CD4-positive, alpha-beta T cell treated with Interleukin-10 for 1 hour (primary cell): ENCODE measurements around the gene FXYD6.
"Not testable (repeated sequence)": the region's sequence is repeated elsewhere in the genome, so short reads cannot be mapped to it uniquely, and the experiment has no call there.

ENCODE experiments used
- DNase-seq: peaks from one replicate; pipeline ENCODE4 v3.0.0-alpha.2; 2020

FXYD6 gene, protein sequence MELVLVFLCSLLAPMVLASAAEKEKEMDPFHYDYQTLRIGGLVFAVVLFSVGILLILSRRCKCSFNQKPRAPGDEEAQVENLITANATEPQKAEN

GRCh38 chr11:117876341-117877119, at the start of gene FXYD6:
TSS of gene FXYD6 (minus strand) at chr11:117876658. CDS start at chr11:117842776, 33,882 bp downstream.
- no peak for DNase-seq

- not testable (repeated sequence) for DNase-seq
Measured at GRCh38 chr11:117926166-117926565, 49.7 kb upstream of the FXYD6 start.

DNA sequence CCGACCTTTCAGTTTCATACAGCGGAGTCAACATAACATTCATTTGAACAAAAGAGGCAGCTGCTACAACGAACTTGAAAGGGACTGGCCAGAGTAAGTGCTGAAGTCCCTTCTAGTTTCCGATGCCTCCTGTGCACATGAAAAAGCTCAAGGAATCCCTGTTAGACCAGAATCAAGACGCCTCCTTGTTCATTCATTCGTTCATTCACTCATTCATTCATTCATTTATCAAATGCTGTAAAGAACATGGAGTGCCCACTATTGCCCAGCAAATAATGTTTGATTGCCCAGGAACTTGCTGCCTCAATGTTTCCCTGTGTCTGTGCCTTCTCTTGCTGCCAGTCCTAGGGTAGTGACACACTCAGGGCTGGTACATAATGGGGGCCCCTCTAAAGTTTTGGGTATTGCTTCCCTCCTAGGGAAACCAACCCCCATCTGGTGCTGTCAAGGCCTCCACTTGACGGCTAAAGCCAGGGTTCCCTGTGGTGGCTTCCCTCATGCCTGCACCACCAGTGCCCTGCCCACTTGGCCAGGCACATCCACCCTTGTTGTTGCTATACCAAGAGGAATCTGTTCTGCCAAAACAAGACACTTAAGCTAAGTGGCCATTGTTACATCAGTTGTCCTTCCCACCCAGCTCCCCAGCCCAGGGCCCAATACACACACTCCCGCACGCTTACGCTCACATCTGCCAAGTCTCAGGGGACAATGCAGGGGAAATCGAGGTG, 48.9 kb upstream of the FXYD6 start:
- no peak for DNase-seq

DNA sequence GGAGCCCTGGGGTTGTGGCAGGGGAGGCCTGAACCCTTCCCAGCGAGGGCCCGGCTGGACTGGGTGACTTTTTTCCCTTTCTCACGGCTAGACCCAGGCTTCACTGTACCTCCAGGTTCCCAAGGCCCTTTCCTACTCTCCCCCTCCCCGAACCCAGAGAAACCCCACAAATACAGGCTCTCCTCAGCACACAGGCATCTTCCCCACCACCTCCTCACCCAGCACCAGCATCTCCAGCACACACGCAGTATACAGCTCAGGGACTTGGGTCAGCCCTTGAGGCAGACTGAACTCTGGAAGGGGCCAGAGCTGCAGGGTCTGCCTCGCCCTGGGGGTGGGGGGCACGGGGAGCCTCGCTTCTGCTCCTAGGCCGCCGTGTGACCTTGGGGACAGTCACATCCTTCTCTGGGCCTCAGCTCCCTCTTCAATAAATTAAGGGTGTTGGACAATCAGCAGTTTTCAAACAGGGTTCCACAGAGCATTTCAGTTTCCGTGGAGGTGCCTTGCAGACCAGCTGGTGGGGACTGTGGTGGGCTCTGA, 48.2 kb upstream of the FXYD6 start:
- no peak for DNase-seq

DNA sequence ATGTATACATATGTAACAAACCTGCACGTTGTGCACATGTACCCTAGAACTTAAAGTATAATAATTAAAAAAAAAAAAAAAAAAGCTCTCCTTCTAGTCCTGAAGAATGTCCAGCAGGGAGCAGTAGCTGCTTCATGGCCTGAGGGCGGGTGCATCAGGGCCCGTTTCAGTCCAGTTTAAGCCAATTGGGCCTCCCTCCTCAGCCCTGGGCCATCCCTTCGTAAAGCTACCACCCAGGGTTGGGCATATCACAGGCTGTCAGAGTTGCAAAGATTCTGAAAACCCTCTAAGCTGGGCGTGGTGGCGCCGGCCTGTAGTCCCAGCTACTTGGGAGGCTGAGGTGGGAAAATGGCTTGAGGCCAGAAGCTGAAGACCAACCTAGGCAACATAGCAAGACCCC, 47.3 kb upstream of the FXYD6 start:
- no peak for DNase-seq

- no peak for DNase-seq
Measured at GRCh38 chr11:117923275-117923674, 46.8 kb upstream of the FXYD6 start.

DNA sequence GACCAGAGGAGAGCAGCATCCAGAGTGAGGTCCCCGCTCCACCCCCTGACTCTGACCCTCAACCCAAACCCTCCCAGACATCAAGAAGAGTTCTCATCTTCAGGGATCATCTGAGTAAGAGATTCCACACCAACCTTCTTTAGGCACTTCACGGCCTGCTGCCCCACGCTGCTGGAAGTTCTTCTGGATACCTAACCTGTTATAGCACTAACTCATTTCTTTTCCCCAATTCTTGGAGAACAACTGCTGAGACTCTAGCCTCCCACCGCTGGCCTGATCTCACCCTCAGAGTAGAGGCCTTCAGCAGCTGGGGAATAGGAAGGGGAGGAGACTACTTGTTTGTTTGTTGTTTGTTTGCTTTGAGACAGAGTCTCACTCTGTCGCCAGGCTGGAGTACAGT, 45.4 kb upstream of the FXYD6 start:
- no peak for DNase-seq

DNA sequence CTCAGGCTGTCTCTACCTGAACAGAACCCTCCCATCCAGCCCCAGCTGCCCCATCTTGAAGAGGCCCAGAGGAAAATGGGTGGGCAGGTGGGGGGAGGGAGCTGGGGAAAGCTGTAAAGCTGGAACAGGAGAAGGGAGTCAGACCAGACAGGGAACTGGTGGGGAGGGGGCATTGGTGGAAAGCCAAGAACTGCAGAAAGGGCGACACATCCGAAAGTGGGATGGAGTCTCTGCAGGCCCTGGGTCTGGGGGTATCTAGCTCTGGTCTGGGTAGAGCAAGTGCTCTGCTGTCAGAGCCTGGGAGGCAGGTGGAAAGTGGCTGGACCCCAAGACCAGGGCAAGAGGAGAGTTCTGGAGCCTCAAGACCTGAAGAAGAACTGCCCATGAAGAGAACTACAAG, 45.0 kb upstream of the FXYD6 start:
- DNase-seq = no peak

- no peak for DNase-seq
Measured at GRCh38 chr11:117919781-117920221, 43.3 kb upstream of the FXYD6 start.

DNA sequence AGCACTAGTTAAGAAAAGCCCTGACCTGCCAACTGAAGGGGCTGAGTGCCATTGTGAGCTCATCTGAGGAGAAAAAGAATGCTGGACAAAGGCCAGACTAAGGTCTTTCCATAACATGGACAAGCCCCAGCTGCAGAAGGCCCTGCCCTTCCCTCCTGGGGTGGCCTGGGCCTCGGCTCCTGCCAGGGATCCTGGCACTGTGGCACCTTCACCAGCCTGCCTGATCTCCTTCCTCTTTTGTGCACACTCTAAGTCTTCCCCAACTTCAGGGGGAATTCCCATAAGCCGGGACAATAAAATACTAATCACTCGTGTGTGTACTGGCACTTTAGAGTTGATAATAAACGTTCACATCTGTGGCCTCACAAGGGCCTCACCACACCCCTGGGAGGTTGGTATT, 42.9 kb upstream of the FXYD6 start:
- DNase-seq = no peak

GRCh38 chr11:117918366-117919255, 42.2 kb upstream of the FXYD6 start:
- DNase-seq = no peak

- DNase-seq = no peak
Measured at GRCh38 chr11:117917591-117918151, 41.2 kb upstream of the FXYD6 start.

DNA sequence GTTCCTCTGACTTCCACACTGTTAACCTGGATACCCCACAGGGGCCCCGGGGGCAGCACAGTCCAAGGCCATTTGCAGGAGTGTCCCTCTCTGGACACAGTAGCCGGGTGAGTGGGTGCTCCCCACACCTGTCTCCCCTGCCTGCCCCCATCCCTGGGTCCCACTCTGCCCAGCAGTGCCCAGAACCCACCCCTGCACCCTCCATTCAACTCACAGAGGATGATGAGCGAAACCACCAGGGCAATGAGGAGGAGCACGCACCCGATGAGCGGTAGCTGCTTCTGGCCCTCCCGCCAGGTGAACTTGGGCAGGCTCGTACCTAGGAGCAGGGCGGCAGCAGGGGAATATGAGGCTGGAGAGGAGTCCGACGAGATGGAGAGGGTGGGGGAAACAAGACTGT, 40.5 kb upstream of the FXYD6 start:
- no peak for DNase-seq

GRCh38 chr11:117915672-117916235, 39.3 kb upstream of the FXYD6 start:
- DNase-seq = no peak

- DNase-seq = no peak
Measured at GRCh38 chr11:117914991-117915618, 38.6 kb upstream of the FXYD6 start.

DNA sequence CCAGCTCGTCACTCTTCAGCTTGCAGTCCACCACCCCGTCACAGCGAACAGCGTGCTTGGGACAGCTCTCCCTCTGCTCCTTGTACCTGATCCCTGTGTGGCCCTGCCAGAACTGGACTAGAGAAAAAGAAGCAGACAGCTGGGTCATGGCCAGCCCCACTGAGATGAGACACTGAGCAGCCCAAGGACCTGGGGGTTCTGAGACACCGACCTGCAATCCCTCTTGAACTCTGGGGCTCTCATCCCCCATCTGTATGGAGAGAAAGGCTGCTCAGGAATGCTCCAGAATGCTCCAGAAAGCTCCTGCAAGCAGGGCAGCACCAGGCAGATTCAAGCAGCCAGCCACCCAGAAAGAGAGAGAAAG, 37.9 kb upstream of the FXYD6 start:
- no peak for DNase-seq

DNA sequence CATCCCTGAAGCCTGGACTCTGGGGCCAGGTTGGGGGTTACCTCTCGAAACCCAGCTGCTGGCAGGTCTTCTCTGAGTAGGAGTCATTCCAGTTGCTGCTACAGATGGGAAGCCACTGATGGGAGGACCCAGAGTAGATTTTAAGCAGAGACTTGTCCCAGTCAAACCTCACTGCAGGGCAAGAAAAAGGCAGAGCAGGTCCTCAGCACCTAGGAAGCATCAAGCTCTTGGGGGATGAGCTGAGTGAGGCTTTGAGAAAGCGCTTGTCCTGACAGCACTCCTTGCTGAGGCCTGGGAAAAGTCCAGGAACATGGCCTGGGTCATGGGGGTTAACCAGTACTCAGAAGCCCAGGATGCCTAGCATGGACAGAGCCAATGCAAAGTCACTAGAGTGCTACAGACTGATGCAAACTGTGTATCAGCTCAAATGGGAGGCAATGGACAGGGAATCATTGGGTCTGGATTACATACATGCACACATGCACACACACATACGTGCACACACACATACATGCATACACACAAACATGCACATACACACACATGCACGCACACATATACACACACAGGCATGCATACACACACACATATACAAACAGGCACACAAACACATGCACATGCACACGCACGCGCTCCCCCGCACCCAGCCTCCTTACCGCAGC, 37.4 kb upstream of the FXYD6 start:
- DNase-seq = no peak

- no peak for DNase-seq
Measured at GRCh38 chr11:117912497-117912896, 36.0 kb upstream of the FXYD6 start.

DNA sequence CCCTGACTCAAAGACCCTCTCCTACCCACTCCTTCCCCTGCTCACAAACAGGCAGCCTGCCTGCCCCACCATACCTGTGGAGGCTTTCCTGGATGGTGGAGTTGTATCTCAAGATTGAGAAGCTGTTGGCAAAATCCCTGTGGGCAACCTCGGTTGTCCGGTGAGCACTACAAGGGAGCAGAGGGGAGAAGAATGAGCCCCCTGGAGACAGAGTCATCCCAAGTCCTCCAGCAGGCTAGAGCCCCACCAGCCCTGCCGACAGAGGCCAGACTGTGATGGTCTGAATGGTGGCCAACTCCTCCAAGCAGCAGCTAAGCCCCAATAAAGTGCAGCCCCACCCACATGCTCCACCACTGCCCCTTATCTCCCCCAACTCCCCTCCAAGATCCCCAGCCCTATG, 35.2 kb upstream of the FXYD6 start:
- DNase-seq = no peak

GRCh38 chr11:117910941-117911655, 34.6 kb upstream of the FXYD6 start:
- no peak for DNase-seq
